ENCODE data around the gene NOD1. TPM values are rescaled to one million over a fixed set of nuclear protein-coding genes. Genes with fewer than 3 reads are reported as not detected.

Gene NOD1
- total RNA-seq, 2 experiments from 2014 or later: 20.8 to 36.9 TPM

DNA sequence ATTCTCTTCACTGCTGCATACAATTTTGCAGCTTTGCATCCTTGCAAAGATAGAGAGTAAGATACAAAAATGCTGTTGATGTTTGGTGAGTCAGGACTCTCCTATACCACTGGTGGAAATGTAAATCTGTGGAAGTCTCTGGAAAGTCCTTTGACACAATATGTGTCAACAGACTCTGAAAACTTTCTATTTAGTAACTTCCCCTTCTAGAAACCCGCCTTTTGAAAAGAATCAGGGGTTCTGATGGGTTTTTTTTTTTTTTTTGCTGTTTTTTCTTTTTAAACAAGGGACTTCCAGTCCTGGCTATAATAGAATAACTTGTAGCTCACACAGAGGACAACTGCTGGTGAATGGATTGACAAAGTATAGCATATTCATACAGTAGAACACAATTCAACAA, 16.4 kb downstream of the NOD1 start:
- DNase-seq: no peak
- no peaks in the 10 kb centered on the region for H3K27me3 Mint-ChIP-seq
- peaks cover 28% of the 10 kb centered on the region for H3K36me3 Mint-ChIP-seq
- ATAC-seq: no peak
- no peaks in the 10 kb centered on the region for H3K9me3 Mint-ChIP-seq (ENCODE audit: low read depth)
- H3K4me1 Mint-ChIP-seq: peaks cover 28% of the 10 kb centered on the region
- no peak overlapping the region for H3K4me3 Mint-ChIP-seq
- no peak overlapping the region for H3K27ac Mint-ChIP-seq
- CTCF ChIA-PET: no interaction called here

GRCh38 chr7:30460246-30460633, 18.3 kb downstream of the NOD1 start:
- H3K27ac Mint-ChIP-seq: no peak overlapping the region
- CTCF ChIA-PET: interaction anchor here (1.2 kb wide), 1 partner anchor 19 kb away, joined by 3 read pairs; the partner anchor contains the start of gene NOD1
- no peak for ATAC-seq

DNA sequence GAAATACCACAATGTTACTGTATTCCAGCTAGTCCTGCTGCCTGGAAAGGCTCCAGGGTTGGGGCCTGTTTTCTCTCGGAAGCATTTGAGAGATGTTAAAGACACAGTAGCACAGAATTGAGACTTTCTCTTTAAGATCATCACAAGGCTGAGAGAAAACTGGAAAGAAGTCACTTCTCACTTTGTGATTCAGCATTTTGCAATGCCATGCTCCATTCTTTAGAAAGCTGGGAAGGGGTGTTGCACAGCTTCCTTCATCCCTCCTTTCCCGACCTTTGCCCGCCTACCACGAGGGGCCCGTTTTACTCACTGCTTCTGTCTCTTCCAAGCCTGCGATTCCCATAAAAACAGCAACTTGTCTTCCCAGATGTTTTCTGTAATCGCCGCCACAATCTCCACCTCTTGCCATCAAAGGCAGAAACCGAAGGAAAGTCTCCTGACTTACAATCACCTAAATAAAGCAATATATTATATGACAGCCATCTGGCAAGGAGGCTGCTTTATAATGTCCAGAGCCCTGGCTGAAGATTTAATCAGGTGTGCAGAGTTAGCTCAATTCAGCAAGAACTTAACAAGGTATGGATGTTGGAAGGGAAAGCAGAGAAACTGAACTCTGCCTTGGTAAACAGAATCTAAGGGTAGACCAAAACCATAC, 18.9 kb downstream of the NOD1 start:
- no peaks in the 10 kb centered on the region for H3K9me3 Mint-ChIP-seq (ENCODE audit: low read depth)
- H3K4me3 Mint-ChIP-seq: no peak overlapping the region
- CTCF ChIA-PET: interaction anchor here (1.1 to 1.2 kb wide), 2 partner anchors 19 to 90 kb away, joined by 3 read pairs; partner anchors contain the start of gene NOD1
- ATAC-seq: no peak
- peaks cover 36% of the 10 kb centered on the region for H3K36me3 Mint-ChIP-seq
- DNase-seq: no peak
- peaks cover 11% of the 10 kb centered on the region for H3K4me1 Mint-ChIP-seq
- H3K27me3 Mint-ChIP-seq: no peaks in the 10 kb centered on the region
- H3K27ac Mint-ChIP-seq: no peak overlapping the region

More at GRCh38 chr7:30460246-30460633, 18.3 kb downstream of the NOD1 start:
- no peak for DNase-seq
- H3K9me3 Mint-ChIP-seq (ENCODE audit: low read depth): no peaks in the 10 kb centered on the region
- H3K4me1 Mint-ChIP-seq: peaks cover 16% of the 10 kb centered on the region
- peaks cover 36% of the 10 kb centered on the region for H3K36me3 Mint-ChIP-seq
- H3K27me3 Mint-ChIP-seq: no peaks in the 10 kb centered on the region
- H3K4me3 Mint-ChIP-seq: no peak overlapping the region

DNA sequence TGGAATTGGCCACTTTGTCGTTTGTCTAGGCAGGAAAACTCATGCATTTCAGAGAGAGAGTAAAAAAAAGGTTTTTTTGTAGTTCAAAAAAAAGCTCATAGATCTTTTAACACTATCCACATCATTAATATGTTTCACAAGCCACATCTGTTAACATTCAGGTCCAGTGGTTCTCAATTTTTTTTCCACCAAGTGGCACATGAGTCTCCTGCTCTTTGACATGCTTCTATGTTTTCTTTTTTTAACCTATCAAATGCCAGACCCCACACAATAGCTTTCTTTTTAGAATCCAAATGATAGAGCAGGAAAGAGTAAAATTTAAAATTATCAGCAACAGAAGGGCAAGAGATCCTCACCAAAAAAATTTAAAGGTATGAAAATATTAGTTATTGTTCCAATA, 20.3 kb downstream of the NOD1 start:
- H3K27me3 Mint-ChIP-seq: no peaks in the 10 kb centered on the region
- CTCF ChIA-PET: interaction anchor here (0.7 kb wide), 1 partner anchor 88 kb away, joined by 3 read pairs; no protein-coding TSS in a partner anchor
- no peaks in the 10 kb centered on the region for H3K4me1 Mint-ChIP-seq
- no peak overlapping the region for H3K4me3 Mint-ChIP-seq
- no peaks in the 10 kb centered on the region for H3K9me3 Mint-ChIP-seq (ENCODE audit: low read depth)
- DNase-seq (no peak), ATAC-seq (no peak)
- H3K27ac Mint-ChIP-seq: no peak overlapping the region
- peaks cover 34% of the 10 kb centered on the region for H3K36me3 Mint-ChIP-seq

- CTCF ChIA-PET: interaction anchor here (1.0 to 1.9 kb wide), 2 partner anchors 178 to 286 kb away, joined by 3 to 5 read pairs; no protein-coding TSS in a partner anchor
- no peak overlapping the region for H3K4me3 Mint-ChIP-seq
- no peaks in the 10 kb centered on the region for H3K27me3 Mint-ChIP-seq
- no peak for DNase-seq
- no peak overlapping the region for H3K27ac Mint-ChIP-seq
- H3K4me1 Mint-ChIP-seq: no peaks in the 10 kb centered on the region
- ATAC-seq: no peak
- H3K36me3 Mint-ChIP-seq: peaks cover 17% of the 10 kb centered on the region
- no peaks in the 10 kb centered on the region for H3K9me3 Mint-ChIP-seq (ENCODE audit: low read depth)
Observed at GRCh38 chr7:30453921-30454320, 24.7 kb downstream of the NOD1 start.

DNA sequence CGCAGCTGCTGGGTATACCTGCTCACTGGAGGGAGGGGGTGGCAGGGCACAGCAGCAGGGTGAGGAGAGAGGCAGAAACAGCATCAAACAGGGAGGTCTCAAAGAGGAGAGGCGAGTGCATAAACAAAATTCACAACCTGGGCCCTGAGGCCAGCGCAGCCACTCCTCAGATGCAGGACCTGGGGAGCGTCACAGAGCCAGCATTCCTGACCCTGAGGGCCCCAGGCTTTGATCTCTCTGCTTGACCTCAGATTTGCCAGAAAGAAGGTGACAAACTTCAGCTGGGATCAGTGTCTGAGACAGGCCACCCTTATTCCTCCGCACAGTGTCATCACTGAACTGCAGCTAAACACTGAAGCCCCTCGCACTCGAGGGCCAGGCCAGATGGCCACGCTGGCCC, 25.6 kb downstream of the NOD1 start:
- no peak overlapping the region for H3K4me3 Mint-ChIP-seq
- H3K27me3 Mint-ChIP-seq: no peaks in the 10 kb centered on the region
- no peaks in the 10 kb centered on the region for H3K4me1 Mint-ChIP-seq
- no peaks in the 10 kb centered on the region for H3K9me3 Mint-ChIP-seq (ENCODE audit: low read depth)
- ATAC-seq: no peak
- CTCF ChIA-PET: interaction anchor here (1.9 kb wide), 1 partner anchor 177 kb away, joined by 5 read pairs; no protein-coding TSS in a partner anchor
- H3K27ac Mint-ChIP-seq: no peak overlapping the region
- no peak for DNase-seq
- peaks cover 15% of the 10 kb centered on the region for H3K36me3 Mint-ChIP-seq

DNA sequence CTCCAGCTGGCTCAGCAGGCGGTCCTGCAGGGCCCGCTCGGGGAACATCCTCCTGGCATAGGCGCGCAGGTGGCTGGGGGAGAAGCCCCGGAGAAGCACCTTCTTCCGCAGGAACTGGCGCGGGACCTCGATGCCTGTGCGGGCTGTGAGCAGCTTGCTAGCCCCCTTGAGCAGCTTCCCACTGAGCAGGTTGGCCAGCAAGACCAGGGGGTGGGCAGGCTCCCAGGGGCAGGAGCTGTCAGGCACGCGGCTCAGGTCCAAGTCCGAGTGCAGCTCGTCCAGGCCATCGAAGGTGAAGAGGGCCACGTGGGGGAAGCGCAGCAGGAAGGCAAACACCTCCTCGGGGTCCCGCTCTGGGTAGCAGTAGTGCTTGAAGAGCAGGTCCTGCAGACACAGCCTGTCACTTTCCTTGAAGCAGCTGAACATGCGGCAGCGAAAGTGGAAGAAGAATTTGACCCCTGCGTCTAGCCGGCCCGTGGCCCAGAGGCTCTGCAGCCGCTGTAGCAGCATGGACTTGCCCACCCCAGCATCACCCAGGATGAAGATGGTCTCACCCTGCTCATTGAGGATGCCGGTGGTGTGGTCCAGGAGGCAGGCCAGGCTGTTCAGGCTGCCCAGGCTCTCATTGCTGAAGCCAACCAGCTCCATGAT, 26.2 kb downstream of the NOD1 start:
- Mint-ChIP-seq H3K4me1 (no peaks in the 10 kb centered on the region), H3K27ac (no peak overlapping the region), H3K36me3 (peaks cover 12% of the 10 kb centered on the region), H3K4me3 (no peak overlapping the region), H3K9me3 (ENCODE audit: low read depth) (no peaks in the 10 kb centered on the region), H3K27me3 (no peaks in the 10 kb centered on the region)
- no peak for ATAC-seq
- CTCF ChIA-PET: interaction anchor here (1.9 kb wide), 1 partner anchor 177 kb away, joined by 5 read pairs; no protein-coding TSS in a partner anchor
- no peak for DNase-seq

DNA sequence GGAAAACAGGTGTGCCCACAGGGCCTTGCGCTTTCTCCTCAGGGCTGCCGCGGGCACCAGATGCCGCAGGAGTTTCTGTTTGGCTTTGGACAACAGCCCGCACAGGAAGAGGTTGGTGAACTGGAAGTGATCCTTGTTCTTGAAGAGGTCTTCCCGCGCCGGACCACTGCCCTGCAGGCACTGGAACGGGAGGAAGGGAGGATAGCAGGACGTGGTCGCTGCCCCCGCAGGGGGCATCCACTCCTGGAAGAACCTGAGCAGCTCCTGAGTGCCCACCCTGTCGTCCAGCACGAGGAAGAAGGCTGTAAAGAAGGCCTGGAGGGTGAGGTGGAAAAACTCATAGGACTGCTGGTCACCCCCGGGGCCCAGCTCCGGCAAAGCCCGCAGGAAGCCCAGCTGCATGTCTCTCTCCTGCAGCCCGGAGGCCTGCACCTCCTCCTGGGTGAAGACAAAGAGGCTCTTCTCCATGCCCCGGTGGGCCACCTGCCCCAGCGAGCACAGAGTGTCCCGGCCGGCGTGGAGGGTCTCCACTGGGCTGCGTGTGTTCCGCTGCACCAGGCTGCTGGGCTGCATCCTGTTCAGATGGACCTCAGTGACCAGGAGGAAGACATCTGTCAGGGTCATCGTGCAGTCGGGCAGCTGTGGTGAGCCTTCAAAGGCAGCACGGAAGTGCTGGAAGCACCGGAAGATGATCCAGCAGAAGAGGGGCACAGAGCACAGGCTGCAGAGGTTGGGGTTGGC, 26.9 kb downstream of the NOD1 start:
- CTCF ChIA-PET: no interaction called here
- no peaks in the 10 kb centered on the region for H3K9me3 Mint-ChIP-seq (ENCODE audit: low read depth)
- no peak for ATAC-seq
- peaks cover 15% of the 10 kb centered on the region for H3K36me3 Mint-ChIP-seq
- no peak overlapping the region for H3K27ac Mint-ChIP-seq
- H3K27me3 Mint-ChIP-seq: no peaks in the 10 kb centered on the region
- DNase-seq: no peak
- no peaks in the 10 kb centered on the region for H3K4me1 Mint-ChIP-seq
- no peak overlapping the region for H3K4me3 Mint-ChIP-seq

- CTCF ChIA-PET: no interaction called here
- no peaks in the 10 kb centered on the region for H3K27me3 Mint-ChIP-seq
- no peak overlapping the region for H3K4me3 Mint-ChIP-seq
- peaks cover 2% of the 10 kb centered on the region for H3K4me1 Mint-ChIP-seq
- DNase-seq (no peak), ATAC-seq (no peak)
- no peak overlapping the region for H3K27ac Mint-ChIP-seq
- peaks cover 16% of the 10 kb centered on the region for H3K36me3 Mint-ChIP-seq
- no peaks in the 10 kb centered on the region for H3K9me3 Mint-ChIP-seq (ENCODE audit: low read depth)
Observed at GRCh38 chr7:30450983-30451497, 27.5 kb downstream of the NOD1 start.

DNA sequence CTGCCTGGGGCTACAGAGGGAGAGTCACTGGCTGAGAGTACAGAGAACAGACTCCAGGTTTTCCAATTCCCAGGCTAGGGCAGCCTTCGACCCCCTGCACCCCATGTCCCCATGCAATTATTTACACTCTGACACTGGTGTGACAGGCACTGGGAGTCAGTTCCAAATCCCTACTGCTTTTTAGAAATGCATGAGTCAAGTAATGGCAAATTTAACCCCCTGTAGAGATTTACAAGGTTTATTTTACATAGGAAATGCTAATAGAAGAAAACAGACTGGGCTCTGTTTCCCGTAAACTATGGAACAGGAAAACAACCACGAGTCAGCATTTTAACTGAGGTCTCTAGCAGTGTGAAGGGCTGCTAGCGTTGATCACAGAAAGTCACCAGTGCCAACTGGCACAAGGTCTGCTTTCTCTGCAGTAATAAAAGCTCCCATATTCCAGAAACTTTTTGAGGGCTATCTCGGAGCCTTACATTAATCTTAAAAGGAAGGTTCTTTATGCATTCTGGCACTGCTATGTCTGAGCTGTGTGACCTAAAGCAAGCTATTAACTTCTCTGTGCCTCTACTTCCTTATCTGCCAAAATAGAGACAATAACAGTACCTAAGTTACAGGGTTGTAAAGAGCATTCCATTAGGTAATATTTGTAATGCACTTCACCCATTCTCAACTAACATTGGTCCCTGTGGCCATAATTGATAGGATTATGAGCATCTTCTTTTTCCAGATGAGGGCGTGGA, 28.2 kb downstream of the NOD1 start:
- CTCF ChIA-PET: no interaction called here
- H3K36me3 Mint-ChIP-seq: peaks cover 17% of the 10 kb centered on the region
- no peak overlapping the region for H3K27ac Mint-ChIP-seq
- H3K4me3 Mint-ChIP-seq: no peak overlapping the region
- DNase-seq: no peak
- no peak for ATAC-seq
- H3K4me1 Mint-ChIP-seq: peaks cover 4% of the 10 kb centered on the region
- no peaks in the 10 kb centered on the region for H3K9me3 Mint-ChIP-seq (ENCODE audit: low read depth)
- no peaks in the 10 kb centered on the region for H3K27me3 Mint-ChIP-seq

- DNase-seq (no peak), ATAC-seq (no peak)
- Mint-ChIP-seq H3K9me3 (ENCODE audit: low read depth) (no peaks in the 10 kb centered on the region), H3K4me1 (peaks cover 4% of the 10 kb centered on the region), H3K36me3 (peaks cover 18% of the 10 kb centered on the region), H3K4me3 (no peak overlapping the region), H3K27me3 (no peaks in the 10 kb centered on the region), H3K27ac (no peak overlapping the region)
- CTCF ChIA-PET: no interaction called here
Observed at GRCh38 chr7:30448461-30449189, 30.0 kb downstream of the NOD1 start.

DNA sequence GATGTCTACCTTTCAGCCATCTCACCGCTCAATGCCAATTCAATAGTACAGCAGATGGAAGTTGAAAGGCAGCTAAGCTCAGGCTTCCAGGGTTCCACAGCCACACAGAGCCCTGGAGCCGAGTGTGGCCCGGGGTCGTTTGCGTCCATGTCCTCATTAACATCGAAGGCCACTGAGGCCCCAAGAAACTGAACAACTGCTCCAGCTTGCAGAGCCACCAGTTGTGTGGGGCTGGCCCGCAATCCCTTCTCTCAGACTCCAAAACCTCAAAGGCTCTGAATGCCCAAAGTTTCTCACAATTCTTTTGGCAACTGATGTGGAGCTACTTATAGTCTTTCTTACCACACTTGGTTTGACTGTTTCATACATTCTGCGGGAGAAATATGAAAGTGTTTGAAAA, 31.1 kb downstream of the NOD1 start:
- H3K4me1 Mint-ChIP-seq: peaks cover 4% of the 10 kb centered on the region
- CTCF ChIA-PET: no interaction called here
- H3K27ac Mint-ChIP-seq: no peak overlapping the region
- H3K36me3 Mint-ChIP-seq: peaks cover 18% of the 10 kb centered on the region
- no peak for DNase-seq
- H3K9me3 Mint-ChIP-seq (ENCODE audit: low read depth): no peaks in the 10 kb centered on the region
- no peak for ATAC-seq
- no peaks in the 10 kb centered on the region for H3K27me3 Mint-ChIP-seq
- no peak overlapping the region for H3K4me3 Mint-ChIP-seq

All from activated CD8-positive, alpha-beta memory T cell treated with anti-CD3 and anti-CD28 coated beads, Interleukin-2, amount 10 ng/mL, durations not matched to agents 7 days and 5 days (primary cell).